Tibial artery (tissue), 4 donors: Measurements from ENCODE around the gene GLT6D1.

ENCODE experiments used
- DNase-seq, 2 donors: peaks; one replicate each; pipeline ENCODE4 v3.0.0-alpha.2; 2019
- H3K27ac ChIP-seq, 2 donors: fragments of 200-600 bp; sonication (generic) in 1 of 2; 1 replicate in 1 of 2; 2 replicates in 1 of 2; pipeline ENCODE4 v1.5.1; 2018 to 2019; ENCODE audit warnings: mild to moderate bottlenecking in 1 of 2
- H3K27me3 ChIP-seq, 2 donors: fragments of 200-600 bp; sonication (generic) in 1 of 2; one replicate each; pipeline versions ENCODE4 v1.5.1 to v1.6.0; 2016 to 2019
- H3K36me3 ChIP-seq, 3 donors: fragments of 200-600 bp; sonication (generic) in 2 of 3; one replicate each; pipeline ENCODE4 v1.5.1; 2016 to 2019; ENCODE audit warnings: mild to moderate bottlenecking in 2 of 3
- H3K4me1 ChIP-seq, 4 donors: fragments of 200-600 bp; sonication (generic) in 2 of 4; 1 replicate in 3 of 4; 2 replicates in 1 of 4; pipeline ENCODE4 v1.5.1; 2016 to 2019
- H3K4me3 ChIP-seq, 2 donors: fragments of 200-600 bp; sonication (generic) in 1 of 2; 1 replicate in 1 of 2; 2 replicates in 1 of 2; pipeline ENCODE4 v1.5.1; 2018 to 2019; ENCODE audit warnings: mild to moderate bottlenecking in 2 of 2
- H3K9me3 ChIP-seq, 3 donors: fragments of 200-600 bp; sonication (generic) in 1 of 3; one replicate each; pipeline ENCODE4 v1.5.1; 2016 to 2019
- intact Hi-C: fragments of 100-400 bp; cut with DNase I; formaldehyde crosslinking; loops from one replicate; pipeline ENCODE4 v1.15.0; 2023; ENCODE audit warnings: low total_unique reads
- TF ChIP-seq, protein P1 (sequence below), 2 experiments: fragments of 200-600 bp in 1 of 2; fragments of 450-650 bp in 1 of 2; IDR thresholded peaks; one replicate each; pipeline ENCODE4 v1.5.1; 2017 to 2019; ENCODE audit warnings: antibody characterized with exemption in 2 of 2, mild to moderate bottlenecking in 1 of 2, moderate library complexity in 1 of 2

GLT6D1 gene

DNA sequence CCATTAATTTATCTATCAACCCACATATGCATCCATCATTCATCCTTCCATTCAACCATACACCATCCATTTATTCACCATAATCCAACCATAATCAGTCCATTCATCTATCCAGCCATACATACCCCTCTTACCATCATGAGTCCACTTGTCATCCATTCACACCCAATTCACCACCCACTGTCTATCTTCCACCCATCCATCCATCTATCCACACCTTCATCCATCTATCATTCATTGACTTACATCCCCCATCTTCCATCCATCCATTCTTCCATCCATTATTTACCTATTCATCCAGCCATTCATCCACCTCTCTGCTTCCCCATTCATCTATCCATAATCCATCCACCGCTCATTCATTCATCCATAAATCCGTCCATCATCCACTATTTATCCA lies 60.0 kb downstream of the GLT6D1 start:
- no peak for DNase-seq
- H3K4me3 ChIP-seq, result no peak overlapping the region
- H3K36me3 ChIP-seq, result no peaks in the 10 kb centered on the region
- intact Hi-C loops, result no loop called here
- no peak overlapping the region for H3K27ac ChIP-seq
- no peaks in the 10 kb centered on the region for H3K4me1 ChIP-seq
- H3K27me3 ChIP-seq, result peaks cover 0 to 49% of the 10 kb centered on the region in 2 donors
- TF ChIP-seq, protein P1, sequence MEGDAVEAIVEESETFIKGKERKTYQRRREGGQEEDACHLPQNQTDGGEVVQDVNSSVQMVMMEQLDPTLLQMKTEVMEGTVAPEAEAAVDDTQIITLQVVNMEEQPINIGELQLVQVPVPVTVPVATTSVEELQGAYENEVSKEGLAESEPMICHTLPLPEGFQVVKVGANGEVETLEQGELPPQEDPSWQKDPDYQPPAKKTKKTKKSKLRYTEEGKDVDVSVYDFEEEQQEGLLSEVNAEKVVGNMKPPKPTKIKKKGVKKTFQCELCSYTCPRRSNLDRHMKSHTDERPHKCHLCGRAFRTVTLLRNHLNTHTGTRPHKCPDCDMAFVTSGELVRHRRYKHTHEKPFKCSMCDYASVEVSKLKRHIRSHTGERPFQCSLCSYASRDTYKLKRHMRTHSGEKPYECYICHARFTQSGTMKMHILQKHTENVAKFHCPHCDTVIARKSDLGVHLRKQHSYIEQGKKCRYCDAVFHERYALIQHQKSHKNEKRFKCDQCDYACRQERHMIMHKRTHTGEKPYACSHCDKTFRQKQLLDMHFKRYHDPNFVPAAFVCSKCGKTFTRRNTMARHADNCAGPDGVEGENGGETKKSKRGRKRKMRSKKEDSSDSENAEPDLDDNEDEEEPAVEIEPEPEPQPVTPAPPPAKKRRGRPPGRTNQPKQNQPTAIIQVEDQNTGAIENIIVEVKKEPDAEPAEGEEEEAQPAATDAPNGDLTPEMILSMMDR (IDR thresholded peaks at IDR 0.05), result no peak
- H3K9me3 ChIP-seq, result no peaks in the 10 kb centered on the region

DNA sequence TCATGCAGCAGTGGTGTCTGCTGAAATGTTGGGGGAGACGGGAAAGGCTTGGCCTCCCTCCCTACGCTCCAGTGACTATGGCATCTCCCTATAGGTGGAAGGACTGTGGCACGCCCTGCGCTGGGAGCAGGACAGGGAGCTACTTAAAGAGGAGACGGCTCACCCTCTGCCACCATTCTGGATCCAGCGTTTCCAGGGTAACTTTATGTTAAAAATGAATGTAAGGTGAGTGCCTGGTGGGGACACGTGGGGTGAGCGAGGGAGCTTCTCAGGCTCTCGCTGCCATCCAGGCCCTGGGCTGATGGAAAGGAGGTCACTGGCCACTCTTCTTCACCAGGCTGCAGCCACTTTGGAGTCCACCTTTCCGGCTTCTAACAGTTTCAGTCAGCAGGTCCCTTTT lies 62.1 kb downstream of the GLT6D1 start:
- DNase-seq, result no peak
- no peaks in the 10 kb centered on the region for H3K36me3 ChIP-seq
- H3K4me3 ChIP-seq, result no peak overlapping the region
- H3K27ac ChIP-seq, result no peak overlapping the region
- TF ChIP-seq, protein P1 (IDR thresholded peaks at IDR 0.05), result no peak
- no peaks in the 10 kb centered on the region for H3K4me1 ChIP-seq
- intact Hi-C loops, result no loop called here
- peaks cover 0 to 36% of the 10 kb centered on the region in 2 donors for H3K27me3 ChIP-seq
- H3K9me3 ChIP-seq, result no peaks in the 10 kb centered on the region

DNA sequence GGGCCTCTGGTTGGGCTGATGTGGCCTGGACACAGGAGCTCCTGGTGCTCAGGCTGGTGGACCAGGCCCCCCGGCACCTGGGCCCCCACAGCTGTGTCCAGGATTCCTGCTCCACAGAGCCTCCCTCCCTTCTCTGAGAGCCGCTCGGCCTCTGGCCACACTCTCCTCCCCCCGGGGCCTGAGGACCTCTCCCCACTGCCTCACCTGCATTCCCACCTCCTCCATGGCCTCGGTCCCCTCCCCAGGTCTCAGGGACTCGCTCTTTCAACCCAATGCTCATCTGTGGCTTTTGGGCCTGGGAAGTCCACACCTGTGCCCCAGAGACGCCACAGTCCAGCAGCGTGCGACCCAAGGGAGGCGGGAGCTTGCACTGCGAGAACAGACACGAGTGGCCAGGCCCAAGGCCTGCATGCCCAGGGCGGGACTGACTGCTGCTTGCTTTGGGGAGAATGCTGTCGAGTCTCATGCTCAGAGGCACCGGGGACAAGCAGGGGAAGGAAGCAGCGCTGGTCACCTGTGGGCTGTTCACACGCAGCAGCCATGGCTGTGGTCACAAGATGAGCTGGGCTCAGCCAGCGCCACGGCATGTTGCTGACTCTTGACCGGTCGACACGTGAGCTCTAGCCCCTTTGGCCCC lies 63.2 kb downstream of the GLT6D1 start:
- no peak for DNase-seq
- H3K36me3 ChIP-seq, result no peaks in the 10 kb centered on the region
- TF ChIP-seq, protein P1 (IDR thresholded peaks at IDR 0.05), result no peak
- H3K9me3 ChIP-seq, result no peaks in the 10 kb centered on the region
- no peak overlapping the region for H3K27ac ChIP-seq
- intact Hi-C loops, result no loop called here
- no peaks in the 10 kb centered on the region for H3K4me1 ChIP-seq
- peaks cover 0 to 33% of the 10 kb centered on the region in 2 donors for H3K27me3 ChIP-seq
- H3K4me3 ChIP-seq, result no peak overlapping the region

DNA sequence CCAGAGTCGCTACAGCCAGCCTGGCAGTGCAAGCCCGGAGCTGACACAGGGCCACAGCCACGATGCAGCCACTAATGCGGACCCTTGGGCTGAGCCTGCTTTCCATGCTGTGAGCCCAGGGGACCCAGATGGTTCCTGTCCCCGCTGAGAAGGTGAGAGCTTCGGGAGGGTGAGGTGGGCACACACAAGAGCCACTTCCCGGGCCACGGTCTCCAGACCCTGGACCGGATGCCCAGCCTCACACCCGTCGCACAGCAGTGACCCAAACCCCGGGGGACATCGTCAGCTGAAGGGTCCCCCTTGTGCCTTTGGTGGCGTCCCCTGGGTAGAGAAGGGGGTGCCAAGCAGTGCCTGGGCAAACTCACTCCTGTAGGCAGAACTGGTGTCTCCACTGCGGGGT lies 64.4 kb downstream of the GLT6D1 start:
- TF ChIP-seq, protein P1 (IDR thresholded peaks at IDR 0.05), result no peak
- no peak for DNase-seq
- H3K27me3 ChIP-seq, result peaks cover 0 to 23% of the 10 kb centered on the region in 2 donors
- no peaks in the 10 kb centered on the region for H3K9me3 ChIP-seq
- no peaks in the 10 kb centered on the region for H3K36me3 ChIP-seq
- H3K4me1 ChIP-seq, result no peaks in the 10 kb centered on the region
- no peak overlapping the region for H3K4me3 ChIP-seq
- intact Hi-C loops, result no loop called here
- no peak overlapping the region for H3K27ac ChIP-seq

DNA sequence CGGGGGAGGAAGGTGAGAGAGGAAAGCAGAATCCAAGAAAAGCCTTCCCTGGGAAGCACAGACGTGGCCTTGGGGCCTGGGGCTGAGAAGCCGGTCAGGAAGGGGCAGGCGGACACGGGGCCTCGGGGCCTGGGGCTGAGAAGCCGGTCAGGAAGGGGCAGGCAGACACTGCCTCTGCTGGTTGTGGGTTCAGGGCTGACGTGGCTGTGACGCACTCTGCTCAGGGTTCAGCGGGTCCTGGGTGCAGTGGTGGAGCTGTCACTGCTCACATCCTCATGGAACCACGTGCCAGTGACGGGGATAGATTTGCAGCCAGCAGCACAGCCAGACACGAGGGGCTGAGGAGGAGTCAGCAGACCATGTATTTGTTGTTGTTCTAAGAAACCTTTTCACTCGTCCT lies 65.0 kb downstream of the GLT6D1 start:
- Histone ChIP-seq H3K27ac (no peak overlapping the region), H3K4me1 (no peaks in the 10 kb centered on the region), H3K9me3 (no peaks in the 10 kb centered on the region), H3K36me3 (no peaks in the 10 kb centered on the region), H3K4me3 (no peak overlapping the region), H3K27me3 (peaks cover 0 to 23% of the 10 kb centered on the region in 2 donors)
- TF ChIP-seq, protein P1 (IDR thresholded peaks at IDR 0.05), result no peak
- intact Hi-C loops, result no loop called here
- DNase-seq, result no peak
